D721Med (cell line): ENCODE results near the gene TXLNG.
"Not testable (repeated sequence)": the region's sequence is repeated elsewhere in the genome, so short reads cannot be mapped to it uniquely, and the experiment has no call there.

Source experiments
- DNase-seq: peaks from one replicate; pipeline ENCODE4 v3.0.0; 2011; ENCODE audit warnings: low spot score; ENCODE audit not compliant: insufficient read length
- FAIRE-seq: peaks from 2 replicates; lab custom pipeline; 2011; peaks lifted over from hg19 to GRCh38; lab: Jason Lieb, UNC
- TF ChIP-seq, protein P1 (sequence below): IDR thresholded peaks from 2 replicates; pipeline ENCODE4 v1.5.1; 2012; ENCODE audit warnings: mild to moderate bottlenecking, control low read depth; ENCODE audit not compliant: insufficient read depth; ENCODE audit errors: missing control alignments

The TXLNG gene

DNA sequence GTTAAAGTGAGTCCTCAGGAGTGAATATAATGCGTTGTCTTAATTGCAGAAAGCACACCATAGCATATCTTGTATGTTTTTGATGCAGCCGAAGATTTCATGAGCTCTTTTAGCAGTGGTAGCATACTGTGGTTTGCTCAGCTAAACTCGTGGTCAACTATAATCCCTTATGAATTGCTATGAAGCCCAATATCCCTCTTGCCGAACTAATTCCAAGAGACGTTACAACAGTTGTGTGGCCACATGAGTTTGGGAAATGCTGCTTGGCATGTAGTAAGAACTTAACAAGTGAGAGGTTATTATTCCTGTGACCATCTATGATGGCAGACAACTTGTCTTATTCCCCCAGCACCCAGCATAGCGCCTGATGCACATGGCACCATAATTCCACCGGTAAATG is 36.1 kb upstream of the TXLNG start:
- DNase-seq = no peak
- TF ChIP-seq, protein P1, sequence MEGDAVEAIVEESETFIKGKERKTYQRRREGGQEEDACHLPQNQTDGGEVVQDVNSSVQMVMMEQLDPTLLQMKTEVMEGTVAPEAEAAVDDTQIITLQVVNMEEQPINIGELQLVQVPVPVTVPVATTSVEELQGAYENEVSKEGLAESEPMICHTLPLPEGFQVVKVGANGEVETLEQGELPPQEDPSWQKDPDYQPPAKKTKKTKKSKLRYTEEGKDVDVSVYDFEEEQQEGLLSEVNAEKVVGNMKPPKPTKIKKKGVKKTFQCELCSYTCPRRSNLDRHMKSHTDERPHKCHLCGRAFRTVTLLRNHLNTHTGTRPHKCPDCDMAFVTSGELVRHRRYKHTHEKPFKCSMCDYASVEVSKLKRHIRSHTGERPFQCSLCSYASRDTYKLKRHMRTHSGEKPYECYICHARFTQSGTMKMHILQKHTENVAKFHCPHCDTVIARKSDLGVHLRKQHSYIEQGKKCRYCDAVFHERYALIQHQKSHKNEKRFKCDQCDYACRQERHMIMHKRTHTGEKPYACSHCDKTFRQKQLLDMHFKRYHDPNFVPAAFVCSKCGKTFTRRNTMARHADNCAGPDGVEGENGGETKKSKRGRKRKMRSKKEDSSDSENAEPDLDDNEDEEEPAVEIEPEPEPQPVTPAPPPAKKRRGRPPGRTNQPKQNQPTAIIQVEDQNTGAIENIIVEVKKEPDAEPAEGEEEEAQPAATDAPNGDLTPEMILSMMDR = no peak
- FAIRE-seq = no peak

DNA sequence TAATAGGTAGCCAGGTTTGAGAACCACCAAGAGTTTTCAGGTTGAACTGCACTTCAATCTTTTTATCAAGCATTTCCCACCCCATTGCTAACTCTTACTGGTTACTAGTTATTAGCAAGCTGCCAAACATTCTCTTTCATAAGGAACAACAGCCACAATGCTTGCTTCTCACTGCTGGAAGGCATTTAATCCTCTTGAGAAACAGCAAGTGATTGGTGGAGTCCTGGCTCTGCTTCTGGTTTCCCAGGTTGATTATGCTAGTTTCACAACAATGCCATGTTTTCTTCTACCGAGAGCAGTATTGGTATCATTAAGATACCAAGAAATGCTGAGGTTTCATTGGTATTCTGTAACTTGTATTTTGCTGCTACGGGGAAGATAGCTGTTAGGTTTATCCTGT is 32.2 kb upstream of the TXLNG start:
- no peak for FAIRE-seq
- TF ChIP-seq, protein P1 = no peak
- no peak for DNase-seq

DNA sequence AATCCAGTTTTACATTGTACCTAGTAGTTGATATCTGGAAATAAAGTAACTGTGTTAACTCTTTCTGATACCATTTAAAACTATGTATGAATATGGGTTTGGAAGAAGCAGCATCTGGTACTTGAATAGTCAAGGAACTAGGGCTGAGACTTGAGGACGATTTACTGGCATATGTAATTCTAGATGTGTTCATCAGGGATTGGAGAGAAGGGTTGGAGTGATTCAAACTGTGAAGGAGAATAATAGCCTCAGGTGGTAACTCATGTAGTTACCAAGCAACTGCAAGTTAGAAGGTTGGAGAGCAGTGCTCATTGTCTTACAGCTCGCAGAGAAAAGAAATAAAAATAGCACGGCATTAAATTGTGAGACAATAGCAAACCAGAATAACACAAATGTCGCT is 29.5 kb upstream of the TXLNG start:
- no peak for FAIRE-seq
- TF ChIP-seq, protein P1 = no peak
- no peak for DNase-seq

DNA sequence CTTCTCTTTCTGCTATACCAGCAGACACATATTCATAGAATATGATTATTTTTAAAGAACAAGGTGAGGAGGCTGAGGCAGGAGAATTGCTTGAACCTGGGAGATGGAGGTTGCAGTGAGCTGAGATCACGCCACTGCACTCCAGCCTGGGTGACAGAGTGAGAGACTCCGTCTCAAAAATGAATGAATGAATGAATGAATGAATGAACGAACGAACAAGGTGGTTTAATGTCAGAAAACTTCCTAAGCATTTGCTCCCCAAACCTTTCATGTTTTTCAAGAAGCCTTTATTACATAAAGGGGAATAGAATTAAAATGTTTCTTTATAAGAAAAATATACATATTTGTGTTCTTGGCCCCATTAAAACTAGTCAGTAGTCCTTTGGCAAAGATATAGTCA is 24.8 kb upstream of the TXLNG start:
- FAIRE-seq, DNase-seq: not testable (repeated sequence)

DNA sequence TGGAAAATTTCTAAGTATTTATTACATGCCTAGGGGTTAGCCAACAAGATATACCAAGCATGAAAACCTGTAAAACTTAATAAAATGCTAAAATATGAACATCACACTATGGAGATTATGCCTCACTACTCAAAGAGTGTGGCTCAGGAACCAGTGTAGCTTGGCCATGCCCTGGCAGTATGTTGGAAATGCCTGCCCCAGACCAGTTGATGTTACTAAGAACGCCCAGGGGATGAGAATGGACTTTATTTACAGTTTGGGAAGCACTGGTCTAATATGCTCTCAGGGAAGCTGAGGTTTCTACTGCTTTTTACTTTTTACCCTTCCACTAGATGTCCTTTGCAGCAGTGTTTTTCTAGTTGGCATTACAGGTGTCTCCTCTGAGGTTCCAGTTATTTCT is 23.7 kb upstream of the TXLNG start:
- no peak for DNase-seq
- TF ChIP-seq, protein P1 = no peak
- no peak for FAIRE-seq

DNA sequence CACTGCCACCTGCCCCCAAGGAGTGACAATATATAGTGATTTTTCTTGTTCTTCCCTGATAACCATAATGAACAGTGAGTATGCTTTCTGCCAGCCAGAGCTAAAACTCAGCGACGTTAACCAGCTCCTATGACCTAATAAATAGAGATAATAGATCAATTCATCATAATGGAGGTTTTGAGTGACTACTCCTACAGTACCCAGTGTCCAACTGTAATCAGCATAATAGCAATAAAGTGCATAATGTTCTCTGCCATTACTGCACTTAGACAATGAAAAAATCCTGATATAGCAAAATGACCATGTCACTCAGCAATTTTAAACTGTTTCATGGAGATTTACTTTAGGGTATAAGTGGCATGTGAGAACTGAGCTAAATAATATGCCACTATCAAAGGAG is 20.7 kb upstream of the TXLNG start:
- no peak for DNase-seq
- FAIRE-seq = no peak

DNA sequence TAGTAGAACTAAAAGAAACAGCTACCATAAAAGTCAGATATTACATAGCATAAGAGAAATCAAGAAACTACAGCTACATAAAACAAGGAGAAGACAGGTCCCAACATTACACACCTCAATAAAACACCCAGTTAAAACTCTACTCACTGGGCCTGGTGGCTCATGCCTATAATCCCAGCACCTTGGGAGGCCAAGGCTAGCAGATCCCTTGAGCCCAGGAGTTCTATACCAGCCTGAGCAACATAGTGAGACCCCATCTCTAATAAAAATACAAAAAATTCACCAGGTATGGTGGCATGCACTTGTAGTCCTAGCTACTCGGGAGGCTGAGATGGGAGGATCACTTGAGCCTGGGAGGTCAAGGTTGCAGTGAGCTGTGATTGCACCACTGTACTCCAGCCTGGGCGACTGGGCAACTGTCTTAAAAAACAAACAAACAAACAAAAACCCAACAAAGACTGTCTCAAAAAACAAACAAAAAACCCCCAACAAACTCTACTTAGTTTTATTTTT is 15.2 kb upstream of the TXLNG start:
- TF ChIP-seq, protein P1 = no peak
- FAIRE-seq = no peak
- DNase-seq = no peak

More for the DNA sequence above, 20.7 kb upstream of the TXLNG start:
- TF ChIP-seq, protein P1 = no peak
